Astrocyte (in vitro differentiated cells and primary cell): ENCODE data around the gene LAMA4. TPM values are rescaled to one million over a fixed set of nuclear protein-coding genes. Genes with fewer than 3 reads are reported as not detected.

ENCODE experiments used
- DNase-seq: peaks from one replicate; pipeline ENCODE4 v3.0.0-alpha.2; 2010; ENCODE audit warnings: low read depth
- FAIRE-seq: peaks from 2 replicates; lab custom pipeline; 2011; peaks lifted over from hg19 to GRCh38; lab: Jason Lieb, UNC
- H2AFZ ChIP-seq: 2 replicates; pipeline ENCODE4 v1.6.0; 2012; ENCODE audit warnings: low read depth, low read length, inconsistent platforms
- H3K27ac ChIP-seq: 2 replicates; pipeline ENCODE4 v1.5.1; 2011; ENCODE audit warnings: low read depth, low read length, inconsistent platforms
- H3K27me3 ChIP-seq: 2 replicates; pipeline ENCODE4 v1.6.0; 2011; ENCODE audit warnings: low read length, inconsistent platforms; ENCODE audit not compliant: insufficient read depth
- H3K36me3 ChIP-seq: 2 replicates; pipeline ENCODE4 v1.5.1; 2011; ENCODE audit warnings: low read length, inconsistent platforms; ENCODE audit not compliant: insufficient read depth
- H3K4me1 ChIP-seq: 2 replicates; pipeline ENCODE4 v1.5.1; 2011; ENCODE audit warnings: low read length, inconsistent platforms; ENCODE audit not compliant: insufficient read depth
- H3K4me2 ChIP-seq: 2 replicates; pipeline ENCODE4 v1.6.0; 2012; ENCODE audit warnings: low read length, inconsistent platforms
- H3K4me3 ChIP-seq: 2 replicates; pipeline ENCODE4 v1.5.1; 2011; ENCODE audit warnings: low read depth, mild to moderate bottlenecking, low read length, inconsistent platforms; ENCODE audit not compliant: insufficient read depth
- H3K79me2 ChIP-seq: 2 replicates; pipeline ENCODE4 v1.6.0; 2012; ENCODE audit warnings: mild to moderate bottlenecking, low read length, inconsistent platforms; ENCODE audit not compliant: insufficient read depth
- H3K9ac ChIP-seq: 2 replicates; pipeline ENCODE4 v1.6.0; 2012; ENCODE audit warnings: mild to moderate bottlenecking, low read length, inconsistent platforms
- H3K9me3 ChIP-seq: 2 replicates; pipeline ENCODE4 v1.5.1; 2012; ENCODE audit warnings: low read depth, mild to moderate bottlenecking, low read length, inconsistent platforms; ENCODE audit not compliant: insufficient read depth
- H4K20me1 ChIP-seq: 2 replicates; pipeline ENCODE4 v1.6.0; 2012; ENCODE audit warnings: low read length, inconsistent platforms; ENCODE audit not compliant: insufficient read depth
- H3K27ac Mint-ChIP-seq: one replicate; pipeline ENCODE4 v1.8.0; 2021; ENCODE audit warnings: mild to moderate bottlenecking, mixed read lengths; ENCODE audit not compliant: unreplicated experiment
- H3K27me3 Mint-ChIP-seq: one replicate; pipeline ENCODE4 v1.8.0; 2021; ENCODE audit warnings: low read depth, mixed read lengths; ENCODE audit not compliant: unreplicated experiment
- H3K36me3 Mint-ChIP-seq: one replicate; pipeline ENCODE4 v1.8.0; 2021; ENCODE audit warnings: low read depth, mixed read lengths; ENCODE audit not compliant: unreplicated experiment
- H3K4me1 Mint-ChIP-seq: one replicate; pipeline ENCODE4 v1.8.0; 2021; ENCODE audit warnings: low read depth, mixed read lengths; ENCODE audit not compliant: unreplicated experiment
- H3K4me3 Mint-ChIP-seq: one replicate; pipeline ENCODE4 v1.8.0; 2021; ENCODE audit warnings: mild to moderate bottlenecking, moderate library complexity, mixed read lengths; ENCODE audit not compliant: unreplicated experiment
- H3K9me3 Mint-ChIP-seq: one replicate; pipeline ENCODE4 v1.8.0; 2021; ENCODE audit warnings: mild to moderate bottlenecking, mixed read lengths; ENCODE audit not compliant: unreplicated experiment
- EZH2 ChIP-seq: IDR thresholded peaks from 2 replicates; pipeline ENCODE4 v1.6.1; 2012; ENCODE audit warnings: mild to moderate bottlenecking, low read length, inconsistent platforms; ENCODE audit not compliant: insufficient read depth
- total RNA-seq: library from RNA; stranded (reverse); gene quantifications from 2 replicates; pipeline ENCODE4 v1.2.1, GENCODE V29; 2021
- TF ChIP-seq, protein P1 (sequence below): IDR thresholded peaks from 2 replicates; pipeline ENCODE4 v1.5.1; 2011; ENCODE audit warnings: low read depth, mild to moderate bottlenecking, inconsistent platforms, low read length, moderate library complexity; ENCODE audit not compliant: insufficient read depth

The LAMA4 gene
- total RNA-seq, 1 donor from 2014 or later: 2.0 TPM

- peaks cover 1% of the 10 kb centered on the region for H3K36me3 Mint-ChIP-seq
- H3K4me2 ChIP-seq: no peak overlapping the region
- no peaks in the 10 kb centered on the region for H4K20me1 ChIP-seq
- no peak overlapping the region for H2AFZ ChIP-seq
- H3K9me3 Mint-ChIP-seq: no peaks in the 10 kb centered on the region
- H3K4me1 Mint-ChIP-seq: peaks cover 9% of the 10 kb centered on the region
- no peaks in the 10 kb centered on the region for H3K27me3 Mint-ChIP-seq
- no peak overlapping the region for H3K27ac Mint-ChIP-seq
- no peak for FAIRE-seq
- H3K4me1 ChIP-seq: no peaks in the 10 kb centered on the region
- no peak overlapping the region for H3K9ac ChIP-seq
- H3K4me3 ChIP-seq: no peak overlapping the region
- H3K27me3 ChIP-seq: no peaks in the 10 kb centered on the region
- H3K36me3 ChIP-seq: no peaks in the 10 kb centered on the region
- H3K4me3 Mint-ChIP-seq: no peak overlapping the region
- no peak for DNase-seq
- no peaks in the 10 kb centered on the region for H3K9me3 ChIP-seq
- no peaks in the 10 kb centered on the region for H3K79me2 ChIP-seq
- TF ChIP-seq EZH2: no peak
- TF ChIP-seq, protein P1, sequence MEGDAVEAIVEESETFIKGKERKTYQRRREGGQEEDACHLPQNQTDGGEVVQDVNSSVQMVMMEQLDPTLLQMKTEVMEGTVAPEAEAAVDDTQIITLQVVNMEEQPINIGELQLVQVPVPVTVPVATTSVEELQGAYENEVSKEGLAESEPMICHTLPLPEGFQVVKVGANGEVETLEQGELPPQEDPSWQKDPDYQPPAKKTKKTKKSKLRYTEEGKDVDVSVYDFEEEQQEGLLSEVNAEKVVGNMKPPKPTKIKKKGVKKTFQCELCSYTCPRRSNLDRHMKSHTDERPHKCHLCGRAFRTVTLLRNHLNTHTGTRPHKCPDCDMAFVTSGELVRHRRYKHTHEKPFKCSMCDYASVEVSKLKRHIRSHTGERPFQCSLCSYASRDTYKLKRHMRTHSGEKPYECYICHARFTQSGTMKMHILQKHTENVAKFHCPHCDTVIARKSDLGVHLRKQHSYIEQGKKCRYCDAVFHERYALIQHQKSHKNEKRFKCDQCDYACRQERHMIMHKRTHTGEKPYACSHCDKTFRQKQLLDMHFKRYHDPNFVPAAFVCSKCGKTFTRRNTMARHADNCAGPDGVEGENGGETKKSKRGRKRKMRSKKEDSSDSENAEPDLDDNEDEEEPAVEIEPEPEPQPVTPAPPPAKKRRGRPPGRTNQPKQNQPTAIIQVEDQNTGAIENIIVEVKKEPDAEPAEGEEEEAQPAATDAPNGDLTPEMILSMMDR: no peak
- no peak overlapping the region for H3K27ac ChIP-seq
Observed at GRCh38 chr6:112065426-112065986, 188.9 kb downstream of the LAMA4 start.

- Histone ChIP-seq H3K79me2 (no peaks in the 10 kb centered on the region), H3K36me3 (no peaks in the 10 kb centered on the region), H3K27me3 (no peaks in the 10 kb centered on the region), H3K4me3 (no peak overlapping the region), H2AFZ (no peak overlapping the region), H3K4me1 (no peaks in the 10 kb centered on the region), H3K27ac (no peak overlapping the region), H4K20me1 (no peaks in the 10 kb centered on the region), H3K9ac (no peak overlapping the region), H3K4me2 (no peak overlapping the region), H3K9me3 (no peaks in the 10 kb centered on the region)
- H3K27ac Mint-ChIP-seq: no peak overlapping the region
- H3K4me3 Mint-ChIP-seq: no peak overlapping the region
- FAIRE-seq: no peak
- peaks cover 9% of the 10 kb centered on the region for H3K4me1 Mint-ChIP-seq
- TF ChIP-seq EZH2: no peak
- TF ChIP-seq, protein P1: no peak
- H3K9me3 Mint-ChIP-seq: no peaks in the 10 kb centered on the region
- no peaks in the 10 kb centered on the region for H3K27me3 Mint-ChIP-seq
- no peak for DNase-seq
- H3K36me3 Mint-ChIP-seq: no peaks in the 10 kb centered on the region
Observed at GRCh38 chr6:112062966-112063365, 191.4 kb downstream of the LAMA4 start.

- Histone ChIP-seq H2AFZ (no peak overlapping the region), H3K9me3 (no peaks in the 10 kb centered on the region), H4K20me1 (no peaks in the 10 kb centered on the region), H3K36me3 (no peaks in the 10 kb centered on the region), H3K4me1 (no peaks in the 10 kb centered on the region), H3K27ac (no peak overlapping the region), H3K4me2 (peak overlapping the region; percentile 16), H3K27me3 (no peaks in the 10 kb centered on the region), H3K79me2 (no peaks in the 10 kb centered on the region), H3K9ac (no peak overlapping the region), H3K4me3 (no peak overlapping the region)
- H3K27me3 Mint-ChIP-seq: no peaks in the 10 kb centered on the region
- TF ChIP-seq, protein P1: no peak
- no peak for TF ChIP-seq EZH2
- no peaks in the 10 kb centered on the region for H3K36me3 Mint-ChIP-seq
- no peak overlapping the region for H3K27ac Mint-ChIP-seq
- H3K4me1 Mint-ChIP-seq: peaks cover 9% of the 10 kb centered on the region
- DNase-seq (peak; percentile 69), FAIRE-seq (no peak)
- H3K4me3 Mint-ChIP-seq: no peak overlapping the region
- H3K9me3 Mint-ChIP-seq: no peaks in the 10 kb centered on the region
Observed at GRCh38 chr6:112061605-112062004, 192.8 kb downstream of the LAMA4 start.
